Measurements from ENCODE around the gene PPP1R3F.
"Not testable (repeated sequence)": the region's sequence is repeated elsewhere in the genome, so short reads cannot be mapped to it uniquely, and the experiment has no call there.

PPP1R3F gene

DNA sequence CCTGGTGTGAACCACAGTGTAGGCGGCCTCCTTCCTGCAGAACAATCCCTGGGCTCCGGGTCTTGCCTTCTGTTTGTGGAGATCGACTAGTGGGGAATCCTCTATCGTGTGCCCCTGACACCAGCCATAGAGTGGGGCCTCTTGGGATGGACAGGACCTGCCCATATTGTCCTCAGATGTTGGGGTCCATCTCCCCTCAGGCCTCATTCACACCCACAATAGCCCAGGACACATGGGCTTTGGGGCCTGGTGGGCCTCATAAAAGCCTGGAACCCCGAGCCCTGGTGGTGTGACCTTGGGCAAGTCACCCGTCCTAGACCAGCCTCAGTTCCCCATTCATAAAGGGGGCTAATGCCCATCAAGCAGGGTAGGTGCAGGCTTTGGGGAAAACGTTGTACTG is 20.6 kb downstream of the PPP1R3F start:
- CTCF ChIA-PET: no interaction called here

DNA sequence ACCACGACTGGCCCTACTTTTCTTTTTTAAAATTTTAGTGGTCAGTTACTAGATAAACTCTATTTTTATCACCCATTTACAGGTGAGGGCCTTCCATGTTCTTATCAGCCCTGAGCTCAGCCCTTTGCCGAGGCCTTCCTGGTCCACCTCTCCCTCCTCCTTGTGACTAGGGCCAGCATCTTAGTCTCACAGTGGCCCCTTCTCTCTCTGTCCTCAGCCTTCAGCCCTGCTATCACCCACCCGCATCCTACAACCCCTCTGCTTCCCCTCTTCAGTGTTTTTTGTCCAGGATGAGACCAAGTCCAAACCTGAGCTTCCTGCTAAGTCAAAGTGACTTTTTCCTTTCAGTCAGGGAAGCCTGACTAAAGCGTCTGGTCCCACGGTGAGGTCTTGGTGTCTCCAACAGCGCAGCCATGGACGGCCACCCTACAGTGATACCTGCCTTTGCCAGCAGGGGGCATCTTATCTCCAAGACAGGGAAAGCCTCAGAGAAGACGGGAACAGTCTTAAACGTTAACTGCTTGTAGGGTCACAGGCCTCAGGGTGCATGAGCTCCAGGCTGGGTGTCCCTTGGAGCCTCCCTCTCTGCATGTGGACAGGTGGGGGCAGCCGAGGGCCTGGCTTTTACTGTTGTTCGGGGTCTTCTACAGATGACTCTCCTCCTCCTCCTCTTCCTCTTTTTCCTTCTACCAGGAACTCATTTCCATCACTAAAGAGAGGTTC is 22.2 kb downstream of the PPP1R3F start:
- ChIA-PET POLR2A (no interaction called here), CTCF (interaction anchor here (0.6 to 1.1 kb wide), 5 partner anchors 11 to 661 kb away, joined by 3 to 6 read pairs (median 4); no protein-coding TSS in a partner anchor)
- TF ChIP-seq FOXK2 (IDR thresholded peaks at IDR 0.05) (no peak), FOXA1 (IDR thresholded peaks at IDR 0.05) (no peak), LEF1 (IDR thresholded peaks at IDR 0.05; ENCODE audit: borderline replicate concordance) (no peak), ARNT (IDR thresholded peaks at IDR 0.05) (no peak), TARDBP (IDR thresholded peaks at IDR 0.05) (no peak), BHLHE40 (IDR thresholded peaks at IDR 0.05; ENCODE audit: borderline replicate concordance) (no peak), CTBP1 (IDR thresholded peaks at IDR 0.05; ENCODE audit: borderline replicate concordance) (no peak), ZNF384 (IDR thresholded peaks at IDR 0.05) (no peak), SUZ12 (IDR thresholded peaks at IDR 0.05) (no peak), FOXM1 (IDR thresholded peaks at IDR 0.05; ENCODE audit: borderline replicate concordance) (no peak)
- DNase-seq (ENCODE audit: extremely low spot score): peak; percentile 68

More for the DNA sequence above, 20.6 kb downstream of the PPP1R3F start:
- no peak for DNase-seq (ENCODE audit: extremely low spot score)
- no peak for TF ChIP-seq ARNT (IDR thresholded peaks at IDR 0.05)
- TF ChIP-seq ELF4 (IDR thresholded peaks at IDR 0.05): no peak
- TF ChIP-seq CTBP1 (IDR thresholded peaks at IDR 0.05; ENCODE audit: borderline replicate concordance): no peak
- TF ChIP-seq BHLHE40 (IDR thresholded peaks at IDR 0.05; ENCODE audit: borderline replicate concordance): no peak
- TF ChIP-seq ZNF384 (IDR thresholded peaks at IDR 0.05): no peak
- POLR2A ChIA-PET: no interaction called here

DNA sequence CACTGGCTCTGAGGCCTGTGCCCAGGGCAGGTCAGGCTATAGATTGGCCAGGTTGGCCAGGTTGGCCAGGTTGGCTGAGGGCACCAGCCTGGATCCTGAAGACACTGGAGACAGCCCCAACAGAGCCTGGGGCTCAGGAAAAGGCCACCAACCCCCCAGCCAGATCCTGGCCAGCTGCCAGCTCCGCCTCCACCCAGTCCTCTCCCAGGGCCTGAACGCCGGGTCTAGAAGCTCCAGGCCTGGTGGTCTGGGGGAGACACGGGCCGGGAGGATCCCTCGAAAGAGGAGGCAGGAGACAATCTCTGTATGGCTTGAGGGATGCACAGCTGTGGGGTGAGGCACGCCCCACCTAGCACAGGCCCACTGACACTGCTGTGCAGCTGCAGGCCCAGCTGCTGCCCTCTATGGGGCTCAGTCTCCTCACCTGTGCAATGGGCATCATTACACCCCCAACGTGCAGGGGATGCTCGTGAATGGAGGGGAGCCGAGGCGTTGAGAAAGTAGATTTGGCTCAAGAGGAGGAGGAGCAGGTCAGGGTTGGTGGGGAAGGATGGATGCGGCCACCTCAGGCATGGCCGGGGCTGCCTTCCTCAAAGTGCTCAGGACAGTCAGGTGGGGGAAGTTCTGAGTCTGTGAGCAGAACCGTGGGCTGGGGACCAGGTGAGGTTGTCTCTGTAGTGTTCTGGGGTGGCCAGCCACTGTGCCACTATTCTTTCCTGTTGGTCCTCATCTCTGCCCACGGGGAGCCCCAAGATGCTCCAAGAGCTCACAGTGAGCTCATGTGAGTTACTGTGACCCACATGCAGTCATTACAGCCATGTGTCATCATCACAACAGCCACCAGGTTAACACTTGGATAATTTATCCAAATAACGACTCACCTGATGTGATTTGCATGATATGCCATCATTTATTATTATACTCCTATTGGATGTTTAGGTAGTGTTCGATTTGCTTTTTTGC is 23.1 kb downstream of the PPP1R3F start:
- POLR2A ChIA-PET: no interaction called here
- CTCF ChIA-PET: interaction anchor here (0.6 to 1.1 kb wide), 3 partner anchors 8 to 30 kb away, joined by 3 to 6 read pairs (median 3); no protein-coding TSS in a partner anchor

DNA sequence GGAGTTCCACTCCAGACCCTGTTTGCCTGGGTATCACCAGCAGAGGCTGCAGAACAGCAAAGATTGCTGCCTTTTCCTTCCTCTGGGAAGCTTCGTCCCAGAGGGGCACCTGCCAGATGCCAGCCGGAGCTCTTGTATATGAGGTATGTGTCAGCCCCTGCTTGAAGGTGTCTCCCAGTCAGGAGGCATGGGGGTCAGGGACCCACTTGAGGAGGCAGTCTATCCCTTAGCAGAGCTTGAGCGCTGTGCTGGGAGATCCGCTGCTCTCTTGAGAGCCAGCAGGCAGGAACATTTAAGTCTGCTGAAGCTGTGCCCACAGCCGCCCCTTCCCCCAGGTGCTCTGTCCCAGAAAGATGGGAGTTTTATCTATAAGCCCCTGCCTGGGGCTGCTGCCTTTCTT is 29.7 kb downstream of the PPP1R3F start:
- DNase-seq (ENCODE audit: extremely low spot score); POLR2A ChIA-PET; CTCF ChIA-PET: not testable (repeated sequence)

More for the DNA sequence above, 23.1 kb downstream of the PPP1R3F start:
- no peak for DNase-seq (ENCODE audit: extremely low spot score)
- TF ChIP-seq ZNF384 (IDR thresholded peaks at IDR 0.05) (no peak), ARNT (IDR thresholded peaks at IDR 0.05) (no peak)

DNA sequence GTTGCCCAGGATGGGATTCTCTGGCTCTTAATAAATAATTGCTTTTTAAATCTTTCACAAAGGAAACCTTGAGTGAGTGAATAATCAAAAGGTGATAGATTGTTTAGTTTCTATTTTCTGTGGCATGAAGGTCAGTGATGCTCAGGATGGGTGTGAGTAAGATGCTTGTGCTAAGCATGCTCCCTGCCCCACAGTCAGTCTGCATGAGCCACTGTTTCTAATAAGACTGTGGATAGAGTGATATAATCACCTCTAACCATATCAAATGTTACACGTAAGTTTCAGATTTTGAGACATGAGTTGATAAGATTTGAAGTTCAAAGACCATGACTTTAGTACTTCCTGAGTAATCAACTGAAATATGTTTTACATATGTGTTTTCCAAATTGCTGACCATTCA is 31.1 kb downstream of the PPP1R3F start:
- CTCF ChIA-PET: interaction anchor here (0.6 kb wide), 1 partner anchor 8 kb away, joined by 3 read pairs; no protein-coding TSS in a partner anchor
- TF ChIP-seq FOXM1 (IDR thresholded peaks at IDR 0.05; ENCODE audit: borderline replicate concordance): no peak
- no peak for TF ChIP-seq LEF1 (IDR thresholded peaks at IDR 0.05; ENCODE audit: borderline replicate concordance)
- TF ChIP-seq BHLHE40 (IDR thresholded peaks at IDR 0.05; ENCODE audit: borderline replicate concordance): no peak
- TF ChIP-seq ELF4 (IDR thresholded peaks at IDR 0.05): no peak
- TF ChIP-seq HDGF (IDR thresholded peaks at IDR 0.05; ENCODE audit: borderline replicate concordance): no peak
- no peak for TF ChIP-seq TARDBP (IDR thresholded peaks at IDR 0.05)
- TF ChIP-seq ZNF384 (IDR thresholded peaks at IDR 0.05): no peak
- no peak for TF ChIP-seq CTBP1 (IDR thresholded peaks at IDR 0.05; ENCODE audit: borderline replicate concordance)
- TF ChIP-seq SP1 (IDR thresholded peaks at IDR 0.05): no peak
- TF ChIP-seq NFRKB (IDR thresholded peaks at IDR 0.05): no peak
- TF ChIP-seq SUZ12 (IDR thresholded peaks at IDR 0.05): no peak
- TF ChIP-seq, protein P1, sequence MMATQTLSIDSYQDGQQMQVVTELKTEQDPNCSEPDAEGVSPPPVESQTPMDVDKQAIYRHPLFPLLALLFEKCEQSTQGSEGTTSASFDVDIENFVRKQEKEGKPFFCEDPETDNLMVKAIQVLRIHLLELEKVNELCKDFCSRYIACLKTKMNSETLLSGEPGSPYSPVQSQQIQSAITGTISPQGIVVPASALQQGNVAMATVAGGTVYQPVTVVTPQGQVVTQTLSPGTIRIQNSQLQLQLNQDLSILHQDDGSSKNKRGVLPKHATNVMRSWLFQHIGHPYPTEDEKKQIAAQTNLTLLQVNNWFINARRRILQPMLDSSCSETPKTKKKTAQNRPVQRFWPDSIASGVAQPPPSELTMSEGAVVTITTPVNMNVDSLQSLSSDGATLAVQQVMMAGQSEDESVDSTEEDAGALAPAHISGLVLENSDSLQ (IDR thresholded peaks at IDR 0.05): no peak
- no peak for TF ChIP-seq ARNT (IDR thresholded peaks at IDR 0.05)
- no peak for TF ChIP-seq L3MBTL2 (conservative IDR thresholded peaks at IDR 0.05)
- no peak for TF ChIP-seq FOXA1 (IDR thresholded peaks at IDR 0.05)
- TF ChIP-seq FOXK2 (IDR thresholded peaks at IDR 0.05): no peak
- DNase-seq (ENCODE audit: extremely low spot score): no peak
- POLR2A ChIA-PET: no interaction called here

DNA sequence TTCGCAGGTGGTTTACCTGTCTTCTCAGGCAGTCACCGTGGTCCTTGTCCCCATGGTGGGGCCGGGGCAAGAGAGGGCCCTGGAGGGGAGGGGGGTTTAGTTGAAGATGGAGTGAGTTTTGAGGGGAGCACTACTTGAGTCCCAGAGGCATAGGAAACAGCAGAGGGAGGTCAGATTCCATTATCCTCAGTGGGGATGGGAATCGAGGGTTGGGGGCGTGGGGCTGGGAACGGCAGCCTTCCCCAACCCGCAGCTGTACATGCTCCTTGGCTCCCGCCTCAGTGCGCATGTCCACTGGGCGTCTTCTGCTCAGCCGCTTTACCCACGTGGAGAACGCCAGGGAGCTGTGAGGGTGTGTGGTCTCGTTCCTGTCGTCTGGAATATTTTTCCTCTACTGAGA is 33.8 kb downstream of the PPP1R3F start, which contains the start of gene GAGE10:
GAGE10 (plus strand) TSS at position 301 of the 400 bp plus-strand sequence. CDS start 1,214 bp downstream, outside the sequence.
- TF ChIP-seq FOXM1 (IDR thresholded peaks at IDR 0.05; ENCODE audit: borderline replicate concordance) (no peak), SUZ12 (IDR thresholded peaks at IDR 0.05) (no peak), FOXK2 (IDR thresholded peaks at IDR 0.05) (no peak), FOXA1 (IDR thresholded peaks at IDR 0.05) (no peak), BHLHE40 (IDR thresholded peaks at IDR 0.05; ENCODE audit: borderline replicate concordance) (no peak), CTBP1 (IDR thresholded peaks at IDR 0.05; ENCODE audit: borderline replicate concordance) (no peak), L3MBTL2 (conservative IDR thresholded peaks at IDR 0.05) (no peak), LEF1 (IDR thresholded peaks at IDR 0.05; ENCODE audit: borderline replicate concordance) (no peak), SP1 (IDR thresholded peaks at IDR 0.05) (no peak), HDGF (IDR thresholded peaks at IDR 0.05; ENCODE audit: borderline replicate concordance) (no peak)
- TF ChIP-seq, protein P1 (IDR thresholded peaks at IDR 0.05): no peak
- CTCF ChIA-PET: no interaction called here
- DNase-seq (ENCODE audit: extremely low spot score): no peak
- POLR2A ChIA-PET: no interaction called here

DNA sequence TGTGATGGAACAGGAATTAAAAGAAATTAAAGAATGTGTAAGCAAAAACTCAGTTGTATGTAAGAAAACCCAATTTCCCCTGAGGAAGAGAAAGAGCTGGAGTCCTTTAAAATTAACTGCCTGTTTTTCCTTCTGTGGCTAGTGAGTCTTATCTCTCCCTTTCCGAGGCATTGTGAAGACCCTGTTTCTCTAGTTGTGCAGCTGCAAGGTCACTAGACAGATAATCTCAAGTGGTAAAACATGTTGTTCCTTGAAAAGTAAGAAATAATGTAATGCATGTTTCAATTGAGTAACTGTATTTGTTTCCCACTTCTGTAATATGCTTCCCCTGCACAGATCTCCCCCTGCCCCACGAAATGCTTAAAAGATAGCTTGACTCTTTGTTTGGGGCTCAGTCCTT is 38.2 kb downstream of the PPP1R3F start:
- CTCF ChIA-PET; DNase-seq (ENCODE audit: extremely low spot score); POLR2A ChIA-PET: not testable (repeated sequence)
